ENCODE data around the gene ILF2. TPM values are rescaled to one million over a fixed set of nuclear protein-coding genes. Genes with fewer than 3 reads are reported as not detected.

Gene ILF2
- total RNA-seq, 1 experiment from 2014 or later = 420 TPM

DNA sequence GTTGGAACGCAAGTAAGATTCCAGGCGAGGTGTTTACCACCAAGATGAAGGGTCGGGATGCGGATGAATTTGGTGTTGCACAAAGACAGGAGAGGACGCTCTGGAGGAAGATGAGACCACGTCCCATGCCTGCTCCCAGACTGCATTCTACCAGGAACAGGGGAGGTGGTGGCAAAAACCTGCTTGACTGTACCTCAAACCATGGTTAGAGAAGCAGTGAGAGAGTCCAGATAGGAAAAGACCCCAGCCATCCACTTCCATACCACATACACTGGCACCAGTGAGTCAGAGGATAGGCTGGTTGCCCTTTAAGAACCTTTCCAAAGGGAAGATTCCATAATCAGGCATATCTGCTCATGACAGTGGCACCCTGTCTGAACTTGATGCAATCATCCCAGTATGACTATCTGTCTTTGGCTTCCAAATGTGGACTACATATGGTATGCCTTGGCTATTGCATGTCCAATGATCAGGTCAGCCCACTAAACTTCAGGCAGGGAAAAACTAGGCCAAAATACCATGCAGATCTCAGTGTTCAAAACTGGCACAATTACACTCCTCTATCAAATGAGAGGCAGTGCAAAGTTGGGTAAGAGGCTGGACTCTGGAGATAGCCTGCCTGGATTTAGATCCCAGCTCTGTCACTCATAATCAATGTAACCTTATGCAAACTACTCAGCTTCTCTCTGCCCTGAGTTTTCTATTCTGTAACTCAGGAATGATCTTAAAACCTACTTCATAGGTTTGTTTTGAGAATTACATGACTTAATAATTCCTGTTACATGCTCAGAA lies 28.3 kb upstream of the ILF2 start:
- Histone ChIP-seq H3K36me3 (ENCODE audit: insufficient read depth, low read length, poor library complexity, severe bottlenecking) (no peaks in the 10 kb centered on the region), H3K27ac (ENCODE audit: low read depth, low read length, poor library complexity, severe bottlenecking) (no peak overlapping the region), H3K9me3 (ENCODE audit: low read depth, low read length, poor library complexity, severe bottlenecking) (no peaks in the 10 kb centered on the region), H3K4me1 (ENCODE audit: insufficient read depth, low read length, poor library complexity, severe bottlenecking) (peaks cover 7% of the 10 kb centered on the region), H3K4me3 (ENCODE audit: low read depth, low read length, poor library complexity, severe bottlenecking) (no peak overlapping the region), H3K27me3 (replicated peaks; ENCODE audit: insufficient read depth, low read depth, low read length, poor library complexity) (no peaks in the 10 kb centered on the region)
- no peak for TF ChIP-seq EZH2 (IDR thresholded peaks at IDR 0.05; ENCODE audit: borderline replicate concordance, low read depth, low read length, poor library complexity, severe bottlenecking)
- TF ChIP-seq, protein P1, sequence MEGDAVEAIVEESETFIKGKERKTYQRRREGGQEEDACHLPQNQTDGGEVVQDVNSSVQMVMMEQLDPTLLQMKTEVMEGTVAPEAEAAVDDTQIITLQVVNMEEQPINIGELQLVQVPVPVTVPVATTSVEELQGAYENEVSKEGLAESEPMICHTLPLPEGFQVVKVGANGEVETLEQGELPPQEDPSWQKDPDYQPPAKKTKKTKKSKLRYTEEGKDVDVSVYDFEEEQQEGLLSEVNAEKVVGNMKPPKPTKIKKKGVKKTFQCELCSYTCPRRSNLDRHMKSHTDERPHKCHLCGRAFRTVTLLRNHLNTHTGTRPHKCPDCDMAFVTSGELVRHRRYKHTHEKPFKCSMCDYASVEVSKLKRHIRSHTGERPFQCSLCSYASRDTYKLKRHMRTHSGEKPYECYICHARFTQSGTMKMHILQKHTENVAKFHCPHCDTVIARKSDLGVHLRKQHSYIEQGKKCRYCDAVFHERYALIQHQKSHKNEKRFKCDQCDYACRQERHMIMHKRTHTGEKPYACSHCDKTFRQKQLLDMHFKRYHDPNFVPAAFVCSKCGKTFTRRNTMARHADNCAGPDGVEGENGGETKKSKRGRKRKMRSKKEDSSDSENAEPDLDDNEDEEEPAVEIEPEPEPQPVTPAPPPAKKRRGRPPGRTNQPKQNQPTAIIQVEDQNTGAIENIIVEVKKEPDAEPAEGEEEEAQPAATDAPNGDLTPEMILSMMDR (conservative IDR thresholded peaks at IDR 0.05; ENCODE audit: low read depth, low read length) = no peak
- BruUV-seq (replicated peaks) = no TSS peak
- DNase-seq (ENCODE audit: low spot score) = no peak
- intact Hi-C loops (cut with micrococcal nuclease; ENCODE audit: unreplicated experiment) = no loop called here
- POLR2A ChIA-PET (ENCODE audit: low non-redundant PET) = no interaction called here
- CTCF ChIA-PET = no interaction called here

DNA sequence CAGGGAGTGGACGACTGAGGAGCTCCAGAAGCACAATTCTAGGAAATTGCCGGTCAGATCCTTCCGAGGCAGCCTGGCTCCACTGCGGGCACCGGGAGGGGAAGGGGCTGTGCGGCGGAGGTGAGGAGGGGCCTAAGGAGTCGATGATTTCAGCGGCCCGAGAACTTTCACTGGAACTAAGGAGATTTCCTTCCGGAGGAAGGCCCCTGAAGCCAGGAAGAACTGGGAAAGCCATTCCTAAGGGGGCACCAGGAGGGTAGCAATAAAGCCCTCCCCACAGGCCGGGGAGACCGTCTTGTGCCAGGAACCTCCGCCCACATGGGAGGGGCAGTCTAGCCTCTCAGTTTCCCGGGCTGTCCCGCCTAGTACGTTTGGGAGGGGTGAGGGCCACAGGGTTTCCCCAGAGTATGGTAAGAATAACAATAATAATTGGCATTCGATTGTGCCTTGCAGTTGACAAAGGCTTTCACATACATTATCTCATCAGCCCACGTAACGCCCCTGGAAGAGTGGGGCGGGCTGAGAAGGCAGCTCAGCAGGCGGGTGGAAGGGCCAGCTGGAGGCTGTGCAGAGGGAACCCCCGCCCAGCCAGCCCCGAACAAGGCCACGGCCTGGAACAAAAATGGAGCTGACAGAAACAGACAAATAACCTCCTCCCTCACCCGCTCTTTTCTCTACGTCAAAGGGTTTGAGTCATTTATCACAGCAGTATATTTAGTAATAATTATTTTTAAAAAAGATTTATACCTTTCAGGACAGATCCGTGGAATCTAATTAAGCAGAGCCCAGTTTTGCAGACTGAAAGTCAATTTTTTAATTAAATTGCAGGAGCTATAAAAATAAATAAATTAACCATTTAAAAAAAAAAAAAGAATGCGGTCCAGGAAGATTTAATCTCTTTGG lies 27.5 kb upstream of the ILF2 start:
- no peak for DNase-seq (ENCODE audit: low spot score)

More for the DNA sequence above, 27.5 kb upstream of the ILF2 start:
- H3K36me3 ChIP-seq (ENCODE audit: insufficient read depth, low read length, poor library complexity, severe bottlenecking) = no peaks in the 10 kb centered on the region
- CTCF ChIA-PET = no interaction called here
- no peak for TF ChIP-seq EZH2 (IDR thresholded peaks at IDR 0.05; ENCODE audit: borderline replicate concordance, low read depth, low read length, poor library complexity, severe bottlenecking)
- TF ChIP-seq, protein P1 (conservative IDR thresholded peaks at IDR 0.05; ENCODE audit: low read depth, low read length) = no peak
- no peaks in the 10 kb centered on the region for H3K9me3 ChIP-seq (ENCODE audit: low read depth, low read length, poor library complexity, severe bottlenecking)
- POLR2A ChIA-PET (ENCODE audit: low non-redundant PET) = interaction anchor here (0.6 kb wide), 1 partner anchor 33 kb away, joined by 7 read pairs; no protein-coding TSS in a partner anchor
- no peak overlapping the region for H3K4me3 ChIP-seq (ENCODE audit: low read depth, low read length, poor library complexity, severe bottlenecking)
- no TSS peak for BruUV-seq (replicated peaks)
- H3K27ac ChIP-seq (ENCODE audit: low read depth, low read length, poor library complexity, severe bottlenecking) = no peak overlapping the region
- peaks cover 7% of the 10 kb centered on the region for H3K4me1 ChIP-seq (ENCODE audit: insufficient read depth, low read length, poor library complexity, severe bottlenecking)
- intact Hi-C loops (cut with micrococcal nuclease; ENCODE audit: unreplicated experiment) = no loop called here
- H3K27me3 ChIP-seq (replicated peaks; ENCODE audit: insufficient read depth, low read depth, low read length, poor library complexity) = no peaks in the 10 kb centered on the region

Data from A673 (cell line).